K562 (cell line): ENCODE measurements around the gene CBX3. TPM values are rescaled to one million over a fixed set of nuclear protein-coding genes. Genes with fewer than 3 reads are reported as not detected.
A peak's percentile ranks its signal among the peaks of the same experiment; 100 is the strongest.

Experiments
- ATAC-seq: fragments of 200-7000 bp; cut with Tn5 transposase; 3 replicates; pipeline ENCODE4 v1.9.1; 2020; ENCODE audit warnings: moderate library complexity
- BruUV-seq: library from RNA; stranded (reverse); fragments of 400-500 nt; replicated peaks from 2 replicates; lab custom pipeline; 2021; lab: Mats Ljungman, UMichigan
- CTCF ChIA-PET: fragments of 300-600 bp; formaldehyde crosslinking; extraction: SDS; loops from one replicate; lab custom pipeline; 2021; ENCODE audit warnings: low intra/inter-chr PET ratio; lab: Yijun Ruan, JAX
- POLR2A ChIA-PET: fragments of 300-600, 350-650 bp; sonication (Branson Sonifier 250); formaldehyde crosslinking; extraction: SDS; loops from one replicate; lab custom pipeline; 2021; ENCODE audit warnings: antibody characterized with exemption, inconsistent platforms; lab: Yijun Ruan, JAX
- DNase-seq, 4 experiments: peaks; one replicate each; pipeline versions ENCODE4 v3.0.0 to v3.0.0-alpha.2; 2011 to 2018; ENCODE audit warnings: low spot score in 3 of 4, mixed read lengths in 3 of 4; ENCODE audit errors: extremely low read depth in 1 of 4
- FAIRE-seq: peaks from 2 replicates; lab custom pipeline; 2011; peaks lifted over from hg19 to GRCh38; lab: Jason Lieb, UNC
- H2AFZ ChIP-seq: 2 replicates; pipeline ENCODE4 v1.6.0; 2011; ENCODE audit warnings: low read depth, low read length, control low read depth, inconsistent platforms
- H3K27ac ChIP-seq: fragments of 200-600 bp; 3 replicates; pipeline ENCODE4 v1.8.0; 2011; ENCODE audit warnings: low read depth, mild to moderate bottlenecking, control low read depth, inconsistent platforms, low read length, moderate library complexity, mixed read lengths; ENCODE audit errors: extremely low read depth
- H3K27me3 ChIP-seq, 2 experiments: fragments of 300-600 bp in 1 of 2; 2 replicates in 1 of 2; 3 replicates in 1 of 2; pipeline versions ENCODE4 v1.6.0 to v1.8.0; 2011; ENCODE audit warnings: inconsistent platforms in 2 of 2, low read length in 2 of 2, mild to moderate bottlenecking in 1 of 2, mixed read lengths in 1 of 2, moderate library complexity in 1 of 2; ENCODE audit not compliant: control insufficient read depth in 2 of 2, insufficient read depth in 2 of 2
- H3K36me3 ChIP-seq: fragments of 300-600 bp; 3 replicates; pipeline ENCODE4 v1.8.0; 2011; ENCODE audit warnings: mild to moderate bottlenecking, low read length, inconsistent platforms; ENCODE audit not compliant: control insufficient read depth, insufficient read depth
- H3K4me1 ChIP-seq, 2 experiments: fragments of 200-600 bp in 1 of 2; replicated peaks in 1 of 2; 2 replicates in 1 of 2; 3 replicates in 1 of 2; pipeline versions ENCODE4 v1.5.1 to v1.8.0; 2011; ENCODE audit warnings: inconsistent platforms in 2 of 2, low read length in 2 of 2, mild to moderate bottlenecking in 1 of 2, mixed read lengths in 1 of 2, moderate library complexity in 1 of 2; ENCODE audit not compliant: control insufficient read depth in 2 of 2, insufficient read depth in 2 of 2
- H3K4me2 ChIP-seq: 2 replicates; pipeline ENCODE4 v1.6.1; 2011; ENCODE audit warnings: low read length, control low read depth, inconsistent platforms, mixed read lengths; ENCODE audit not compliant: insufficient read depth
- H3K4me3 ChIP-seq: fragments of 200-600 bp; sonication (generic), shearing (Covaris generic); 2 replicates; pipeline ENCODE4 v1.5.1; 2016; ENCODE audit warnings: control low read depth, inconsistent platforms
- H3K79me2 ChIP-seq: fragments of 200-600 bp; 3 replicates; pipeline ENCODE4 v1.8.0; 2011; ENCODE audit warnings: low read length, inconsistent platforms; ENCODE audit not compliant: control insufficient read depth, insufficient read depth
- H3K9ac ChIP-seq, 2 experiments: 2 replicates each; pipeline versions ENCODE4 v1.6.0 to v1.6.1; 2011; ENCODE audit warnings: low read depth in 2 of 2, low read length in 2 of 2, control low read depth in 1 of 2, inconsistent platforms in 1 of 2, mild to moderate bottlenecking in 1 of 2, mixed read lengths in 1 of 2; ENCODE audit not compliant: insufficient read depth in 1 of 2
- H3K9me1 ChIP-seq: one replicate; pipeline ENCODE4 v1.6.0; 2011; ENCODE audit warnings: inconsistent platforms, mild to moderate bottlenecking, low read length, moderate library complexity; ENCODE audit not compliant: control insufficient read depth, insufficient read depth
- H3K9me3 ChIP-seq: replicated peaks from 2 replicates; pipeline ENCODE4 v1.5.1; 2011; ENCODE audit warnings: low read depth, low read length, inconsistent platforms; ENCODE audit not compliant: control insufficient read depth, insufficient read depth
- H4K20me1 ChIP-seq: replicated peaks from 2 replicates; pipeline ENCODE4 v1.6.1; 2011; ENCODE audit warnings: low read length, inconsistent platforms, mixed read lengths; ENCODE audit not compliant: control insufficient read depth, insufficient read depth
- CHD1 ChIP-seq: fragments of 200-600 bp; sonication (generic); IDR thresholded peaks from one replicate; pipeline ENCODE4 v1.6.1; 2012; ENCODE audit warnings: mild to moderate bottlenecking, moderate library complexity, low read length, inconsistent platforms
- HNRNPUL1 ChIP-seq: fragments of 200-400 bp; formaldehyde crosslinking; IDR thresholded peaks from 2 replicates; pipeline ENCODE4 v1.6.1; 2017; ENCODE audit warnings: low read length
- LEF1 ChIP-seq: fragments of 450-650 bp; IDR thresholded peaks from 2 replicates; pipeline ENCODE4 v1.6.1; 2016; ENCODE audit warnings: mild to moderate bottlenecking
- MLLT1 ChIP-seq, 2 experiments: fragments of 450-650 bp; IDR thresholded peaks; 2 replicates each; pipeline ENCODE4 v1.6.1; 2016
- POLR2G ChIP-seq: fragments of 200-400 bp; formaldehyde crosslinking; IDR thresholded peaks from 2 replicates; pipeline ENCODE4 v1.6.1; 2017; ENCODE audit warnings: low read depth, mild to moderate bottlenecking, antibody characterized with exemption, low read length, moderate library complexity
- RBFOX2 ChIP-seq: fragments of 200-400 bp; formaldehyde crosslinking; IDR thresholded peaks from 2 replicates; pipeline ENCODE4 v1.6.1; 2017; ENCODE audit warnings: low read depth, mild to moderate bottlenecking, low read length, moderate library complexity
- ZNF134 ChIP-seq: fragments of 250-450 bp; sonication (Bioruptor Pico); conservative IDR thresholded peaks from 2 replicates; pipeline ENCODE4 v1.4.0; 2020
- WGBS: fragments of 100-300 bp; shearing (Covaris generic); methylation state at CpG from one replicate; pipeline ENCODE4 v1.1.6; 2016; ENCODE audit warnings: low coverage, mixed read lengths; ENCODE audit not compliant: insufficient coverage; ENCODE audit errors: missing lambda C conversion rate; 5-methylcytosine and 5-hydroxymethylcytosine counted together
- in situ Hi-C: fragments of 300-500 bp; cut with MboI; formaldehyde crosslinking; loops from 4 replicates; pipeline ENCODE4 v1.15.0; 2018; ENCODE audit warnings: inconsistent platforms, mixed read lengths
- intact Hi-C: fragments of 100-400 bp; cut with micrococcal nuclease; formaldehyde crosslinking; loops from 2 replicates; pipeline ENCODE4 v1.14.2; 2022
- polyA plus RNA-seq, 8 experiments: library from polyadenylated mRNA; depleted of rRNA in 4 of 8; stranded (reverse) in 5 of 8; unstranded in 3 of 8; fragments of >200 nt; fragmentation: Nextera tagmentation in 2 of 8; fragmentation: Illumina TruSeq in 1 of 8; extraction: Ambion mirVana in 2 of 8; extraction: Trizol in 1 of 8; gene quantifications; 2 replicates each; pipeline versions ENCODE4 v1.2.1 to v1.2.3, GENCODE V29; 2011 to 2014; ENCODE audit warnings: inconsistent platforms in 1 of 8, missing spikeins in 1 of 8
- total RNA-seq, 7 experiments: library from RNA; depleted of rRNA in 6 of 7; stranded (reverse); fragments of >200 nt in 6 of 7; fragmentation: Illumina TruSeq in 2 of 7; extraction: Trizol in 2 of 7; gene quantifications; 2 replicates each; pipeline versions ENCODE4 v1.2.1 to v1.2.3, GENCODE V29; 2011 to 2021; ENCODE audit warnings: low replicate concordance in 1 of 7

Gene CBX3
- total and polyA plus RNA-seq, 9 of the 15 experiments (the other 6 are each of a cell fraction or from before 2014, with no cell fraction given) = 198 to 413 (median 328) TPM

GRCh38 chr7:26198781-26199169 lies 2.8 kb upstream of the CBX3 start:
- CTCF ChIA-PET = interaction anchor here (1.7 kb wide), 1 partner anchor 108 kb away, joined by 10 read pairs; no protein-coding TSS in a partner anchor
- Histone ChIP-seq H3K27ac (peak overlapping the region; percentile 97), H4K20me1 (peaks cover 57% of the 10 kb centered on the region), H2AFZ (no peak overlapping the region), H3K4me1 (peaks cover 3 to 26% of the 10 kb centered on the region in 2 experiments; a peak in 3 of 5 replicates), H3K9me1 (no peaks in the 10 kb centered on the region), H3K9ac (peak overlapping the region; percentile 99; a peak in 3 of 4 replicates), H3K4me3 (peak overlapping the region; percentile 76), H3K79me2 (peaks cover 93% of the 10 kb centered on the region), H3K36me3 (peaks cover 70% of the 10 kb centered on the region), H3K9me3 (no peaks in the 10 kb centered on the region), H3K4me2 (peak overlapping the region; percentile 89), H3K27me3 (no peaks in the 10 kb centered on the region)
- under 1% methylated on average over 7 of the region's 7 CpGs for WGBS
- no peak for FAIRE-seq
- POLR2A ChIA-PET = interaction anchor here (0.7 to 5.1 kb wide), 28 partner anchors 7 to 337 kb away, joined by 3 to 80 read pairs (median 5); partner anchors contain the start of gene NFE2L3
- BruUV-seq = no TSS peak
- ATAC-seq = no peak
- in situ Hi-C loops = loop anchor here (5.0 kb wide), 1 partner anchor 89 kb away; no protein-coding TSS in a partner anchor
- 0 out of 2 replicates have a peak, but pooled peaks have one; percentile 10 for TF ChIP-seq HNRNPUL1
- peak; percentile 73 for TF ChIP-seq POLR2G
- TF ChIP-seq ZNF134 = no peak
- 0 out of 4 replicates have a peak, but pooled peaks of 1 of the 2 experiments have one; percentile 1 for TF ChIP-seq MLLT1 (IDR thresholded peaks at IDR 0.05)
- peak; percentile 82 for TF ChIP-seq CHD1
- TF ChIP-seq LEF1 = no peak
- peak; percentile 73 for TF ChIP-seq RBFOX2
- no peak for DNase-seq
- intact Hi-C loops = no loop called here
